ENCODE data around the gene PRSS50.

PRSS50 gene

DNA sequence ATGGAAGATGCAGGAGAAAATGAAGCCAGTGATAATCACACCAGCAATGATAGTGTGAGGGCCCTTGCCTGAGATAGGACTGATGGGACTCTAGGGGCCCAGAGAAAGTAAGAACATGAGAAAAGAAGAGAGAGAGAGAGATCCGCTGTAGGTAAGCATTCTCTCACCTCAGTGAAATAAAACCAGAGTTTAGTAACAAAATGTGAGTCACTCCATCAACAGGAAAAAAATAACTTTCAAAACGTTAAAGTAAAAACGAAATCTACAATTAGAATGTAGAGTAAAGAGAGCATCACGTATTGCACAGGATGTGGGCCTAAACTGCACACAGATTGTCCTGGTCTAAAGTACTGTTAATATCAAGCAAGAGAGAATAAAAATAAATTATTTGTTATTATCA is 6.8 kb upstream of the PRSS50 start:
- DNase-seq = no peak

- DNase-seq = no peak
Observed at GRCh38 chr3:46722443-46722842, 4.8 kb upstream of the PRSS50 start.

- DNase-seq = no peak
Observed at GRCh38 chr3:46721009-46721408, 3.3 kb upstream of the PRSS50 start.

DNA sequence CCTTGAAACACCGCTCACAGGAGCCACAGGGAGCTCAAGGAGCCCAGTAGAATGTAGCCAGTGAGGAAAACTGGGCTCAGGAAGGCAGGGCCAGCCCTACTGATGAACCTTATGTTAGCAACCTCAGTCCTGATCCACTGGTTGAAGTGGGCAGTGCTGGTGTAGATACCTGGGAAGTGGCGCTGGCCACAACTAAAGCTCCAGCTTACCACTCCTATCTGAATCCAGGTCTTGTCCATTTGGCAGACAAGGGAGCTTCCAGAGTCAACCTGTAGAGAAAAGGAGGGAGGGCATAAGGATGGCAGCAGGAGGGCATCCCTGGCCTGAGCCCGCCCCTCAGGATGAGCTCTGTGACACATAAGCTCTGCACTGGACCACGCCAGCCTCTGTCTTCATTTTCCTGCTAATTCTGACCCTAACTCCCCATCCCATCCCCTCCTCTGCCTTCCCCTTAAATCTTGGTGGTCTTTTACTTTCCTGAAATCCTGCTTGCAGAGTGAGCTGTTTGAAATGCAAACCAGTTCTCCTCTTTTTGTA is 2.1 kb upstream of the PRSS50 start:
- no peak for DNase-seq

DNA sequence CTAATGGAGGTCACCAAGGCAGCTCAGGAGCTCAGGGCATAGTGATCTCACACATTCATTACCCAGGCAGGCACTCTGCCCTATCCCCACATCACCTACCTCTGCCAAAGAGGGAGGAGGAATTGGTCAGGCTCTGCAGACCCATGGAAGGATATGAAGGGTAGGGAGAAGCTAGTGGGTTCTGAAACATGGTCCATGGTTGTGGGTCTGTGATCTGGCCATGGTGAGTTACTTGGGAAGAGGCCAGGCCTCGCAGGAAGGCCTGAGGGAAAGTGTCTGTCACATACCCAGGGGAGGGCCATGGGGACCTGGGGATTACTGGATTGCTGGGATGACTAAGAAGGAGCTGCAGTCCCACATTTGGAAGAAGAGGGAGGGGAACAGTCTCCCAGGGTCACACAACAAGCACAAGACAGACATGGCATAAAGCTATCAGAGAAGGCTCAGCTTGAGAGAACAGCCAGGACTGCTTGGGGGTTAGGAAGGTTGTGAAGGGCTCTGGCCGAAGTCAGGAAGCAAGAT is 1.4 kb upstream of the PRSS50 start:
- DNase-seq = no peak

DNA sequence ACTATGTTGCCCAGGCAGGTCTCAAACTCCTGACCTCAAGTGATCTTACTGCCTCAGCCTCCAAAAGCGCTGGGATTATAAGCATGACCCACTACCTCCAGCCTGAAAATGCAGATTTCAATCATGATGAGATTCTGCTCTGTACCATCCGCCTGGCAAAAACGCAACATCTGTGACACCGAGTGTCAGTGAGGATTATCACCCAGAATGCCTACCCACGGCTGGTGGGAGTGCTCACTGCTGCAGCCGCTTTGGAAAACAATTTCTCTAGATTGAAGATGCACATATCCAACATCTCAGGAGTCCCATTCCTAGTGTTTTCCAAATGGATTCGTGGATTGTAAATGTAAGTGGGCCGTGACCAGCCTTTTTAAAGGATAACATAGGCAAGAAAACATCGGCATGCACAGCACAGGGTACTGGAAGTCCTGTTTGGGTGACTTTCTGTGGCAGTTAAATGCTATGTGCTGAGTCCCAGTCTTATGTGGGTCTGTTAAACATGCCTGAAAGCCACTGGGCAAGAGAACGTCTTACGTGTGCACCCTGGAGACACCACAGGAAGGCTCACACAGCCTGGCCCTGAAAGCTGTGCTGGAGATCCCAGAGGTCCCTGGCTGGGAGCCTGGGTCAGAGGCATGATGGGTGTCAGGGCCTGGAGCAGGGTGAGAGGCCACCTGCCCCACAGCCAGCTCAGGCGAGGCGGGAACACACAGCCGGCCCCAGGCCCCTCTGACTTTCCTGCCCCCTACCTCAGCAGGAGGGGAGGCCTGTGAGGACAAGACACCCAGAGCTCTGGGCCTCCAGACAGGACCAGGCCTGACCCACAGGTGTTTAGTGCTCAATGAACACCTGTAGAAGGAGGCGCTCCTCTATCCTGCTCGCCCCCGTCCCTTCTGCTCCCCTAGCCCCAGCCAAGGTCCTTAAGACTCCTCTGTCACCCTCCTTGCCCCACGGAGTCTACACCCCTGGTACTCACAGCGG is 918 bp downstream of the PRSS50 start:
- no peak for DNase-seq

DNA sequence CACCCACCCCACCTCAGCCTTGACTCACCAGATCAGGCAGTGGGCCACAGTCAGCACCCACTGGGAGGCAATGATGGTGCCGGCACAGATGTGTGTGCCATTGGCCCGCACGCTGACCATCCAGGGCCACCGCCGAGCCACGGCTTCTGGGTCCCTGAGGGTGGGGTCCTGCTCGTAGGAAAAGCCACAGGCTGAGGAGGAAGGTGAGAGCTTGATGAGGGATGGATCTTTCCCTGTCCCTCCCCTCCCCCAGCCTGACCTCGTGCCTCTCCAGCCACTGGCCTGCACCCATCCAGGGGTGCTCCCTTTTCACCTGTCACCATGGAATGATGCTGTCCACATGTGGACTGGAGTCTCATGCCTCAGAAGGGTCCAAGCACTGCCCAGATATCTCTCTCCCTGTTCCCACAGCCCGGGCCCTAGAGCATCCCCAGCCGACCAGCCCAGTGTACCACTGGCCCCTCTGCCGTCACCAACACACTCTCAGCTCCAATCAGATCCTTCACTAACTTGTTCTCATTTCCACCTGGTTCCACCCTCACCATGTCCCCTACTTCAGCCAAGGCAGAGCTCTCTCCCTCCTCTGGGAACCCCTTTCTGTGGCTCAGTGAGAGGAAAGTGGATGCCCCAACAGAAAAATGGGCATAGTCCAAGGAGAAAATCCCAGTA is 2.0 kb downstream of the PRSS50 start:
- DNase-seq = no peak

- no peak for DNase-seq
Observed at GRCh38 chr3:46714728-46715506, 2.8 kb downstream of the PRSS50 start.

DNA sequence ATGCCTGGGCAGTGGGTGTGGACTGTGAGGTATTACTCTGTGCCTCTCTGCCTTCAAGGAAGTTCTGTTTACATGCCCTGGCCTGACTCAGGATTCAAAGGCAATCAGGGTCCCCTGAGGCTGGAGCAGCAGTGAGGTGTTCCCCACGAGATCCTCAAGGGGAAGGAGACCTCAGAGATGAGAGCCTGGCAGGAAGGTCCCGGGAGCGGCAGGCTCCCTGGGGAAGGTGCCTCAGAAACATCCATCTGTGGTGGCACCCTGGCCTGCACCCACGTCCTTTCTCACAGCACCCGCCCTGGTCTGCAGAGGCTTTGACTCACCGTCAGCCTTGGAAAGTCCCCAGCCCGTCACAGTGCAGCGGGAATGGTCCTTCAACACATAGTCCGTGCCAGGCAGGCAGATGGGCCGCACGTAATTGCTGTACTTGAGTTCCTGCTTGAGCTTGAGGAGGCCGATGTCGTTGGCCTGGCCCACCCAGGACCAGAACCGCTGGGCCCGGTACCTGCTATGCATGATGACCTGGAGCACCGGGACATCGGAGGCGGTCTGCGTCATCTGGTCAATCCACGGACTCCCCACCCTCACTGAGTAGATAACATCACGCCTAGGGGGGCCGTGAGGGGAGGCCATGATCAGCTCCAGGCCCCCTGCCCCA is 3.6 kb downstream of the PRSS50 start:
- no peak for DNase-seq

DNA sequence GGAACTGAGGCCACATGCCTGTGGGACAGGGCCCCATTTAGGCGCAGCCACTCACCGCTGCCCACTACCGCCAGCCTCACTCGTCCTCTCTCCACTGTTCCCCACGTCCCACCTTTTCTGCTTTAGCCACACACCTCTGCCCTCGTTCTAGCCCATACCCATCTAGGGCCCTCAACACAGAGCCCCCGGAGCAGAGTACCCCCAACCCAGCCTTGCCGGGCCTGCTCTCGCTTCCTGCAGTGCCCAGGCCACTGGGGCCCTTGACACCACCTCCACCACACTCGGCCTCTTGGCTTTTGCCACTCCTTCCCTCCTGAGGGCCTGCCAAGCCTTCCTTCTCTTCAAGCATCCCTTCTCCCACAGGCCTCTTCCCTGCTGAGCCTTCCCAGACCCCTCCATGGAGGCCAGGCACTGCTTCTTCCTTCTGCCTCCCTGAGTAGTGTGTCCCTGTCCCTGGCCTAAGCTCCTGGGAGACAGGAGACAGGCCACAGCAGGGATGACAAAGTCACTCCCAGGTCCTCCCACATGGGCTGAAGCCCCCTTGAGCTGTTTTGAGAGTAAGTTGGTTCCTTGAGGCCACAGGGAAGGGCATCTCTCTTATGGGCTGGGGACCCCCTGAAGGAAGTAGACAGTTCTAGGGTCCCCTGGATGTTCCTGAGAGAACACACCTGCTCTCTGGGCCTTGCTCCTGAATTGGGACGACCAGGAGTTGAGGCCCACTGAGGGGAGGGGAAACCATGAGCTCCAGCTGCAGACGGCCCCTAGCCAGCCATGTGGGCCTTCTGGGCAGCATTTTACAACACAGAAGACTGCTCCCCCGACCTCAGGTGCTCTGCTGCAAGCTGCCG is 4.4 kb downstream of the PRSS50 start:
- DNase-seq = no peak

DNA sequence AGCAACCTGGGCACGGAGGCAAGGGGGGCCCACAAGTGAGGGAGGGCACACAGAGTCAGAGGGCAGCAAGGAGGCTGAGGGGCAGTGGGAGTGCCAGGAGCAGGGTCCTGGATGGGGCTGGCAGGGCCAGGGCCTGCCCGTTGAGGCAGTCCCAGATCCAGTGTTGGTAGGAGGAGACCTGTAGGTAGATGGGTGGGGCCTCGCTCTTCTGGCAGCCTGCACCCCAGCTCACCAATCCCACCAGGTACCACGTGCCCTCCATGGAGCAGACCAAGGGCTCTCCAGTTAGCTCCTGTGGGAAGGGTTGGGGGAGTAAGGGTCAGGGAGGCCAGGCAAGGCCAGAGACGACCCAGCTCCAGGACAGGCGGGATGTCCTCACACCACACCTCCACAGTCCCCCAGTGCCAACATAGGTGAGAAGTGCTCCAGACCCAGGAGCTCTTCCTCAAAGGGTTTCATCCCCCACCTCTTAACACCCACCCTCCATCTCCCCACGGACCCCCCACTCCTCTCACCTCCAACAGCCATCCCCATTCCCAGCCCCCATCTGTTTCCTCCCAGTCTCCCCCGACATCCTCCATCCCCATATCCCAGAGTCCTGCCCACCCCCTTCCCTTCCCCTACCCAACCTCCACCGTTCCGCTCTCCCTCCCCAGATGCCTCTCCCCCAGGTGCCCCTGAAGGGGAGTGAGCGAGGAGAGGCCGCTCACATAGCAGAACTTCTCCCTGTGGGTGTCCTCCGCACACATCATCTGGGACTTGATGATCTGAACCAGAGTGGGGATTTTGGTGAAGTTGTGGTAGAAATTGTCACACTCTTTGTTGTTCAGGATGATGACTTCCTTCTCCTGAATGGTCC is 5.2 kb downstream of the PRSS50 start:
- DNase-seq = no peak

GRCh38 chr3:46711760-46712159 is 5.9 kb downstream of the PRSS50 start:
- no peak for DNase-seq

DNA sequence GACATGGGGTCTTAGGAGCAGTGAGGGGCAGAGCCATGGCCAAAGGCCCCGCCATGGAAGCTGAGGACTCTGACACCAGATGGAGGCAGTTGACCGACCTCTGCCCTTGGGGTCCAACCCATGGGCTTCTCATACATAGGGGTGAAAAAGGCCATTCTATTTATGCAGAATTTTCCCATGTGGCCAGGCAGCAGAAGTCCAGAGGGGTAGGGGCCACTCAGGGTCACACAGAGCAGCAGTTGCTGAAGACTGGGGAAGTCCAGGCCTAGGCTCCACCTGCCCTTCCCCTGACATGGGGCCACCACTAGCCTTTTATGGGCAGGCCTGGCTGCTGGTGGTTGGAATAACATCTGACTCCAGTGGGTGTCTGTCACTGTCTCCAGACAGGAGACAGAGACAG is 6.4 kb downstream of the PRSS50 start:
- DNase-seq = no peak

DNA sequence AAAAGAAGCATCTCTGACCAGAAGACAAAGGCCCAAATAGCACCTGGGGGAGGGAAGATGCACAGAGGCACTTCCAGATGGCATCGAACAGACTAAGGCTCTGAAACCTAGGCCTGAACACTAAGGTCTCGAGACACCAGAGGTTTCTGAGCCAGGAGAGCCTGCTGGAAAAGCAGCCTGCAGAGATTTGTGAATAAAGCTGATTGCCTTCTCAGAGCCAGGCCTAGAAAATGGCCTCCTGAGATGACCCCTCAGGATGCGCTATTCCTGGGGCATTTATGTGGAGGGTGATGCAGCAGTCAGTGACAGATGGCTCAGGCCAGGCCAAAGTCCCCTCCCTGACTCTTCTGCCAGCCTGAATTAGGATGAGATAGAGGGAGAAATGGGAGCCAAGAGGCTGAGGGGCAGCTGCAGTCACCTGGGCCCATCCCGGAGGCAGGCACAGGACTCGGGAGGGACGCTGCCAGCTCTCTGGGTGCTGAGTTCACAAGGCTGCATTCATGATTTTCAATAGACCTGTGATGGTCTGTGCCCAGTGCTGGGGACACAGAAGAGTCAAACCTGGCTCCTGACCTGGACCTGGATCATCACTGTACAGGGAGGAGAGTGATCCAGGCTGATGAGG is 6.9 kb downstream of the PRSS50 start:
- DNase-seq = no peak

- DNase-seq = no peak
Observed at GRCh38 chr3:46710229-46710628, 7.4 kb downstream of the PRSS50 start.

DNA sequence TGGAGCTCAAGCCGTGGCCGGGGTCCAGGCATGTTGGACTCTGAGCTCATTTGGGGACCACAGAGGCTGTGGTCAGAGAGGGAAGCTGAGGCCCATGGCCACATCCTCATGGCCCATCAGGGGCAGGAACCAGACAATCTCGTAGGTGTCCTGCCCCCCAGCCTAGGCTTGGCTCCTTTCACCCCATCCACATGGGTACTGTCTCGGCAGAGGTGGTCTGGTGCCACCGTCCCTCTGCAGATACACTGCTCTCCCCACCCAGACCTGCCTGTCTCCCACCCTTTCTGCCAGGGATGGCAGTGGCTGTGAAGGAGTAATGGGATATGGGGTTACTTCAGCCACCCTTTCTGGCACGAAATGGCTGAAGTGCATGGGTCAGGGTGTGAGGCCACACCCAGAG is 7.9 kb downstream of the PRSS50 start:
- no peak for DNase-seq

DNA sequence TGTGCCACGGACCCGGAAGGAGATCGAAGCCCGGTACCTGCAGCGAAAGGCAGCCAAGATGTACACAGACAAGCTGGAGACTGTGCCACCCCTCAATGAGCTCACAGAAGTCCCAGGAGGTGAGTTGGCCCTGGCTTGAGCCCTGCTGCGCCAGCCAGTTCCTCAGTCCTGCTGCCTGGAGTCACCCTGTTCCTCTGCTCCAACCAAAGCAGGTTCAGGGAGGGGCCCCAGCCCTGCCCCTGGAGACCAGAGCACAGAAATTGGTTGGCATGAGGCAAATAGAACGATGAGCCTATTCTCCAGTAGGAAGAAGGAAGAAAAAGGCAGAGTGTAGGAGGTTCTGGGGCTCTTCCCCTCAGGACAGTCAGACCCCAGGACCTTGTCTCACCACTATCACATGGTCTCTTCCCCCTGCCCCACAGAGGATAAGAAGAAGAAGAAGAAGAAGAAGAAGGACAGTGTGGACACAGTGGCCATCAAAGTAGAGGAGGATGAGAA is 8.5 kb downstream of the PRSS50 start:
- DNase-seq = no peak

DNA sequence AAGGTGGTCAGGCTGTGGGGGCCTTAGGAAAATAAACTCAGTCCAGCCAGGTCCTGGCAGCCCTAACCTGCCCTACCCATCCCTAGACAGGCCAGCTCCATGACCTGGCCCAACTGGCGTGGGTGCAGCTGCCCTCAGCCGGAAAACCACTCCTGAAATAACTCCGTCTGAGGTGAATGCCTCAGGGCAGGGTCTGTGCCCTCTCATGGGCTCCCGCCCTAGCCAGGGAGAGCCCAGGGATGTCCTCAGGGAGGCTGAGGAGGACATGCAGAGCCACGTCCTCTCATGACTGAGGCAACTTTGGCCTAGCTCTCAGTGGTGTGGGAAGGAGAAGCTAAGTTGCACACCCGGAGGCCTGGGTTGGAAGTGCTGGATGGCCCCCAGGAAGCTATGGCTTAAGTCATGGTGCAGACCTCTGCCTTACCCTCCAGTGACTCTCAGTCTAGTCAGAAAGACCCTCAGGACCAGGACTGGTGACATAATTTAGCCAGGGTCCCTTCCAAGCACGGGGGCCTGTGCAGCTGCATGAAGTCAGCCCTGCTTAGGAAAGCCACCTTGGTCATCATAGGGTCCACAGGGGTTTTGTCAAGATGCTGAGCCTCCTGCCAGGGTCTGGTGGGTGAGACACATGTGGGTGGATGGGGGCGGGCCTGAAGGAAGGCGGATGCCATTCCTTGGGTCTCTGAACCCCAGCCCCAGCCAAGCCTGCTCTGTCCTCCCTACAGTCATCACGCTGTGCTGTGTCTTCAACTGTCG is 9.1 kb downstream of the PRSS50 start:
- DNase-seq = no peak

DNA sequence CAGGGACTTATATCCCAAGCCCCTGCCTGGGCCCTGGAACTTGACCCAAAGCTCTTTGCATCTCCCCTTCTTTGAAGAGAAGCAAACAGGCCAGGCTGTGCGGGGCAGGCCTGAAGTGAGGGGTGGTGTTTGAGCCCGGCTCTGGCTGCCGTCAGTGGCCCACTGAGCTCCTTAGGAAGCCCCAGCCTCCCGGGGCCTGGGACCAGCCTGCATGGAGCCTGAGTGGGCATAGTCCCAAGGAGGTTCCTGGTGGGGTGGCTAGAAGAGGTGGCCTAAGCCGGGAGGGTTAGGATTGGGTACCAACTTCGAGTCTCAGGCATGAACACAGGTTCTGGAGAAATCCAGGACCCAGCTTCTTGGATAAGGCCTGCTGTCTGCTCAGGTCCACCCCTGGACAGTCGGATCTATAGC is 10.1 kb downstream of the PRSS50 start:
- no peak for DNase-seq
